WERI-Rb-1 (cell line): ENCODE data around the gene NEK1.

Experiments used
- DNase-seq: peaks from one replicate; pipeline ENCODE4 v3.0.0-alpha.2; 2020
- H3K27ac ChIP-seq: fragments of 250-450 bp; sonication (Bioruptor Pico); 2 replicates; pipeline ENCODE4 v1.5.1; 2020; ENCODE audit warnings: mild to moderate bottlenecking, moderate library complexity
- H3K27me3 ChIP-seq: fragments of 250-450 bp; sonication (Bioruptor Pico); 2 replicates; pipeline ENCODE4 v1.5.1; 2021; ENCODE audit warnings: mild to moderate bottlenecking, low read depth, moderate library complexity; ENCODE audit not compliant: insufficient read depth, severe bottlenecking
- H3K36me3 ChIP-seq: fragments of 250-450 bp; sonication (Bioruptor Pico); 2 replicates; pipeline ENCODE4 v1.5.1; 2020; ENCODE audit warnings: mild to moderate bottlenecking, moderate library complexity
- H3K4me3 ChIP-seq: 2 replicates; pipeline ENCODE4 v1.5.1; 2011; ENCODE audit warnings: low read depth, mild to moderate bottlenecking, control low read depth, low read length
- H3K9me3 ChIP-seq: fragments of 250-450 bp; sonication (Bioruptor Pico); 2 replicates; pipeline ENCODE4 v1.5.1; 2021; ENCODE audit warnings: mild to moderate bottlenecking, moderate library complexity; ENCODE audit not compliant: severe bottlenecking
- CTCF ChIP-seq: IDR thresholded peaks from 2 replicates; pipeline ENCODE4 v1.5.1; 2011; ENCODE audit warnings: low read depth, mild to moderate bottlenecking, control low read depth, inconsistent platforms, low read length

NEK1 gene

GRCh38 chr4:169372791-169373190 lies 239.6 kb downstream of the NEK1 start:
- TF ChIP-seq CTCF: no peak
- H3K36me3 ChIP-seq: no peaks in the 10 kb centered on the region
- no peak overlapping the region for H3K4me3 ChIP-seq
- H3K9me3 ChIP-seq: peaks cover 14% of the 10 kb centered on the region
- no peak overlapping the region for H3K27ac ChIP-seq
- H3K27me3 ChIP-seq: no peaks in the 10 kb centered on the region
- DNase-seq: no peak

DNA sequence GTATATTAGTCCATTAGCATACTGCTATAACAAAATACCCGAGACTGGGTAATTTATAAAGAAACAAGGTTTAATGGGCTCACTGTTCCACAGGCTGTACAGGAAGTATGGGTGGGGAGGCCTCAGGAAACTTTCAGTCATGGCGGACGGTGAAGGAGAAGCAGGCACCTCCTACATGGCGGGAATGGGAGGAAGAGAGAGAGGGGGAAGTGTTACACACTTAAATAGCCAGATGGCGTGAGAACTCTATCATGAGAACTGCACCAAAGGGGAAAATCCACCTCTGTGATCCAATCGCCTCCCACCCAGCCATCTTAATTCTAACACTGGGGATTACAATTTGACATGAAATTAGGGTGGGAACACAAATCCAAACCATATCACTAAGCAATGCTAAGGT lies 242.7 kb downstream of the NEK1 start:
- Histone ChIP-seq H3K36me3 (no peaks in the 10 kb centered on the region), H3K9me3 (peaks cover 6% of the 10 kb centered on the region), H3K27ac (no peak overlapping the region), H3K27me3 (no peaks in the 10 kb centered on the region), H3K4me3 (no peak overlapping the region)
- no peak for DNase-seq
- TF ChIP-seq CTCF: no peak

DNA sequence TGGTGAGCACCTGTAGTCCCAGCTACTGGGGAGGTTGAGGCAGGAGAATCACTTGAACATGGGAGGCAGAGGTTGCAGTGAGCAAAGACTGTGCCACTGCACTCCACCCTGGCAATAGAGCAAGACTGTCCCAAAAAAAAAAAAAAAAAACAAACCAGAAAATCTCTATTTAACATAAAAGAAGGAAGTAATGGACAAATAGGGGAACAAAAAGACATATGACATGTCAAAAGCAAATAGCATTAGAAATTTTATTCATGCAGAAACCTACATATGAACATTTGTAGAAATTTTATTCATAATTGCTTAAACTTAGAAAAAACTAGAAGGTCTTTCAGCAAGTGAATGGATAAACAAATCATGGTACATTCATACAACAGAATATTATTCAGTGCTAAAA lies 244.6 kb downstream of the NEK1 start:
- no peak overlapping the region for H3K27ac ChIP-seq
- H3K27me3 ChIP-seq: no peaks in the 10 kb centered on the region
- TF ChIP-seq CTCF: no peak
- H3K9me3 ChIP-seq: peaks cover 6% of the 10 kb centered on the region
- no peaks in the 10 kb centered on the region for H3K36me3 ChIP-seq
- no peak for DNase-seq
- H3K4me3 ChIP-seq: no peak overlapping the region

DNA sequence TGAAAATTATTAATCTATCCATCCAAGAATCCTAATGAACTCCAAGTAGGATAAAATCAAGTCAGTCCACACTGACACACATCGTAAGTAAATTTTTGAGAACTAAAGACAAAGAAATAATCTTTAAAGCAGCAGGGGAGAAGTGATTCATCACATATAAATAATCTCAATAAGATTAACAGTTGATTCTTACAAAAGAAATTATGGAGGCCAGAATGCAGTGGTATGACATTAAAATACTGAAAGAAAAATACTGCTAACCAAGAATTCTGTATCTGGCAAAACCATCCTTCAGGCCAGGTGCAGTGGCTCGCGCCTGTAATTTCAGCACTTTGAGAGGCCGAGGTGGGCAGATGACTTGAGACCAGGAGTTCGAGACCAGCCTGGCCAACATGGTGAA lies 245.6 kb downstream of the NEK1 start:
- no peaks in the 10 kb centered on the region for H3K27me3 ChIP-seq
- DNase-seq: no peak
- H3K36me3 ChIP-seq: no peaks in the 10 kb centered on the region
- H3K9me3 ChIP-seq: peaks cover 6% of the 10 kb centered on the region
- TF ChIP-seq CTCF: no peak
- no peak overlapping the region for H3K4me3 ChIP-seq
- no peak overlapping the region for H3K27ac ChIP-seq

DNA sequence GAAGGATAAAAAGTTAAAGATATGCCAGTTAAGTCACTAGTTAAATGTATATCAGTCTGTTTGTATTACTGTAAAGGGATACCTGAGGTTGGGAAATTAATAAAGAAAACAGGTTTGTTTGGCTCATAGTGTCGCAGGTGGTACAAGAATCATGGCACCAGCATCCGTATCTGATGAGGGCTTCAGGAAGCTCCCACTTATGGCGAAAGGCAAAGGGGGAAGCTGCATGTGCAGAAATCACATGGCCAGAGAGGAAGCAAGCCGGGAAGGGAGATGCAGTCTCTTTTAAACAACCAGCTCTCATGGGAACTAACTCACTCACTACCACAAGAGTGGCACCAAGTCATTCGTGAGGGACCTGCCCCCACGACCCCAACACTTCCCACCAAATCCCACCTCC lies 249.8 kb downstream of the NEK1 start:
- Histone ChIP-seq H3K4me3 (no peak overlapping the region), H3K27me3 (no peaks in the 10 kb centered on the region), H3K9me3 (peaks cover 6% of the 10 kb centered on the region), H3K27ac (no peak overlapping the region), H3K36me3 (no peaks in the 10 kb centered on the region)
- no peak for DNase-seq
- no peak for TF ChIP-seq CTCF

DNA sequence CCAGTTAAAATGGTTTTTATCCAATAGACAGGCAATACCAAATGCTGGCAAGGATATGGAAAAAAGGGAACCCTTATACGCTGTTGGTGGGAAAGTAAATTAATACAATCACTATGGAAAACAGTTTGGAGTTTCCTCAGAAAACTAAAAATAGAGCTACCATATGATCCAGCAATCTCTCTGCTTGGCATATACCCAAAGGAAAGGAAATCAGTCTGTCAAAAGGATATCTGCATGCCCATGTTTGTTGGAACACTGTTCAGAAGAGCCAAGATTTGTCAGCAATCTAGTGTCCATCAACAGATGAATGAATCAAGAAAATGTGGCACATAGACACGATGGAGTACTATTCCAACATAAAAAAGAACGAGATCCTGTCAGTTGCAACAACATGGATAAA lies 250.6 kb downstream of the NEK1 start:
- no peak for DNase-seq
- Histone ChIP-seq H3K4me3 (no peak overlapping the region), H3K27ac (no peak overlapping the region), H3K27me3 (no peaks in the 10 kb centered on the region), H3K9me3 (peaks cover 3% of the 10 kb centered on the region), H3K36me3 (no peaks in the 10 kb centered on the region)
- TF ChIP-seq CTCF: no peak
